K562 (cell line): ENCODE results near the gene LMNA. TPM values are rescaled to one million over a fixed set of nuclear protein-coding genes. Genes with fewer than 3 reads are reported as not detected.

Experiments
- ATAC-seq: fragments of 200-7000 bp; cut with Tn5 transposase; 3 replicates; pipeline ENCODE4 v1.9.1; 2020; ENCODE audit warnings: moderate library complexity
- BruUV-seq: library from RNA; stranded (reverse); fragments of 400-500 nt; replicated peaks from 2 replicates; lab custom pipeline; 2021; lab: Mats Ljungman, UMichigan
- CTCF ChIA-PET: fragments of 300-600 bp; formaldehyde crosslinking; extraction: SDS; loops from one replicate; lab custom pipeline; 2021; ENCODE audit warnings: low intra/inter-chr PET ratio; lab: Yijun Ruan, JAX
- POLR2A ChIA-PET: fragments of 300-600, 350-650 bp; sonication (Branson Sonifier 250); formaldehyde crosslinking; extraction: SDS; loops from one replicate; lab custom pipeline; 2021; ENCODE audit warnings: antibody characterized with exemption, inconsistent platforms; lab: Yijun Ruan, JAX
- DNase-seq, 4 experiments: peaks; one replicate each; pipeline versions ENCODE4 v3.0.0 to v3.0.0-alpha.2; 2011 to 2018; ENCODE audit warnings: low spot score in 3 of 4, mixed read lengths in 3 of 4; ENCODE audit errors: extremely low read depth in 1 of 4
- FAIRE-seq: peaks from 2 replicates; lab custom pipeline; 2011; peaks lifted over from hg19 to GRCh38; lab: Jason Lieb, UNC
- H2AFZ ChIP-seq: 2 replicates; pipeline ENCODE4 v1.6.0; 2011; ENCODE audit warnings: low read depth, low read length, control low read depth, inconsistent platforms
- H3K27ac ChIP-seq: fragments of 200-600 bp; 3 replicates; pipeline ENCODE4 v1.8.0; 2011; ENCODE audit warnings: low read depth, mild to moderate bottlenecking, control low read depth, inconsistent platforms, low read length, moderate library complexity, mixed read lengths; ENCODE audit errors: extremely low read depth
- H3K27me3 ChIP-seq, 2 experiments: fragments of 300-600 bp in 1 of 2; 2 replicates in 1 of 2; 3 replicates in 1 of 2; pipeline versions ENCODE4 v1.6.0 to v1.8.0; 2011; ENCODE audit warnings: inconsistent platforms in 2 of 2, low read length in 2 of 2, mild to moderate bottlenecking in 1 of 2, mixed read lengths in 1 of 2, moderate library complexity in 1 of 2; ENCODE audit not compliant: control insufficient read depth in 2 of 2, insufficient read depth in 2 of 2
- H3K36me3 ChIP-seq: fragments of 300-600 bp; 3 replicates; pipeline ENCODE4 v1.8.0; 2011; ENCODE audit warnings: mild to moderate bottlenecking, low read length, inconsistent platforms; ENCODE audit not compliant: control insufficient read depth, insufficient read depth
- H3K4me1 ChIP-seq, 2 experiments: fragments of 200-600 bp in 1 of 2; replicated peaks in 1 of 2; 2 replicates in 1 of 2; 3 replicates in 1 of 2; pipeline versions ENCODE4 v1.5.1 to v1.8.0; 2011; ENCODE audit warnings: inconsistent platforms in 2 of 2, low read length in 2 of 2, mild to moderate bottlenecking in 1 of 2, mixed read lengths in 1 of 2, moderate library complexity in 1 of 2; ENCODE audit not compliant: control insufficient read depth in 2 of 2, insufficient read depth in 2 of 2
- H3K4me2 ChIP-seq: 2 replicates; pipeline ENCODE4 v1.6.1; 2011; ENCODE audit warnings: low read length, control low read depth, inconsistent platforms, mixed read lengths; ENCODE audit not compliant: insufficient read depth
- H3K4me3 ChIP-seq: fragments of 200-600 bp; sonication (generic), shearing (Covaris generic); 2 replicates; pipeline ENCODE4 v1.5.1; 2016; ENCODE audit warnings: control low read depth, inconsistent platforms
- H3K79me2 ChIP-seq: fragments of 200-600 bp; 3 replicates; pipeline ENCODE4 v1.8.0; 2011; ENCODE audit warnings: low read length, inconsistent platforms; ENCODE audit not compliant: control insufficient read depth, insufficient read depth
- H3K9ac ChIP-seq, 2 experiments: 2 replicates each; pipeline versions ENCODE4 v1.6.0 to v1.6.1; 2011; ENCODE audit warnings: low read depth in 2 of 2, low read length in 2 of 2, control low read depth in 1 of 2, inconsistent platforms in 1 of 2, mild to moderate bottlenecking in 1 of 2, mixed read lengths in 1 of 2; ENCODE audit not compliant: insufficient read depth in 1 of 2
- H3K9me1 ChIP-seq: one replicate; pipeline ENCODE4 v1.6.0; 2011; ENCODE audit warnings: inconsistent platforms, mild to moderate bottlenecking, low read length, moderate library complexity; ENCODE audit not compliant: control insufficient read depth, insufficient read depth
- H3K9me3 ChIP-seq: replicated peaks from 2 replicates; pipeline ENCODE4 v1.5.1; 2011; ENCODE audit warnings: low read depth, low read length, inconsistent platforms; ENCODE audit not compliant: control insufficient read depth, insufficient read depth
- H4K20me1 ChIP-seq: replicated peaks from 2 replicates; pipeline ENCODE4 v1.6.1; 2011; ENCODE audit warnings: low read length, inconsistent platforms, mixed read lengths; ENCODE audit not compliant: control insufficient read depth, insufficient read depth
- FOXM1 ChIP-seq, 2 experiments: fragments of 450-650 bp in 1 of 2; sonication (generic) in 1 of 2; formaldehyde crosslinking in 1 of 2; IDR thresholded peaks; 2 replicates each; pipeline versions ENCODE4 v1.6.1 to v1.9.0; 2017 to 2022; ENCODE audit warnings: low read depth in 2 of 2, mild to moderate bottlenecking in 2 of 2, missing genetic modification reagents in 1 of 2, moderate library complexity in 1 of 2
- HBP1 ChIP-seq: fragments of 450-650 bp; formaldehyde crosslinking; IDR thresholded peaks from 2 replicates; pipeline ENCODE4 v1.4.0; 2022; ENCODE audit warnings: missing genetic modification characterization
- NR2C2 ChIP-seq, 2 experiments: fragments of 200-800 bp in 1 of 2; sonication (Bioruptor generic) in 1 of 2; sonication (generic) in 1 of 2; formaldehyde crosslinking in 1 of 2; IDR thresholded peaks; 2 replicates each; pipeline versions ENCODE4 v1.6.1 to v1.8.0; 2016 to 2022; ENCODE audit warnings: mild to moderate bottlenecking in 1 of 2, missing compliant biosample characterization in 1 of 2, missing genetic modification characterization in 1 of 2, missing genetic modification reagents in 1 of 2
- PPARD ChIP-seq: fragments of 250-450 bp; sonication (Bioruptor Pico); IDR thresholded peaks from 2 replicates; pipeline ENCODE4 v1.8.0; 2022; ENCODE audit warnings: inconsistent platforms, mild to moderate bottlenecking, moderate library complexity
- PTTG1 ChIP-seq: fragments of 450-650 bp; IDR thresholded peaks from 2 replicates; pipeline ENCODE4 v1.6.1; 2016; ENCODE audit warnings: low read depth, mild to moderate bottlenecking, missing genetic modification characterization, missing compliant biosample characterization
- STAT5B ChIP-seq: fragments of 250-450 bp; sonication (Bioruptor Pico); IDR thresholded peaks from 2 replicates; pipeline ENCODE4 v1.8.0; 2021; ENCODE audit warnings: mild to moderate bottlenecking, inconsistent platforms
- TFE3 ChIP-seq: fragments of 450-650 bp; formaldehyde crosslinking; IDR thresholded peaks from 2 replicates; pipeline ENCODE4 v1.4.0; 2020; ENCODE audit warnings: mild to moderate bottlenecking, mixed read lengths
- YBX1 ChIP-seq: fragments of 450-650 bp; IDR thresholded peaks from 2 replicates; pipeline ENCODE4 v1.7.1; 2016; ENCODE audit warnings: mild to moderate bottlenecking
- ZNF311 ChIP-seq: fragments of 250-450 bp; sonication (Bioruptor Pico); IDR thresholded peaks from 2 replicates; pipeline ENCODE4 v1.4.0; 2020; ENCODE audit warnings: mild to moderate bottlenecking, moderate library complexity
- ZNF780A ChIP-seq: fragments of 250-450 bp; sonication (Bioruptor Pico); IDR thresholded peaks from 2 replicates; pipeline ENCODE4 v1.5.0; 2021; ENCODE audit warnings: mild to moderate bottlenecking
- WGBS: fragments of 100-300 bp; shearing (Covaris generic); methylation state at CpG from one replicate; pipeline ENCODE4 v1.1.6; 2016; ENCODE audit warnings: low coverage, mixed read lengths; ENCODE audit not compliant: insufficient coverage; ENCODE audit errors: missing lambda C conversion rate; 5-methylcytosine and 5-hydroxymethylcytosine counted together
- in situ Hi-C: fragments of 300-500 bp; cut with MboI; formaldehyde crosslinking; loops from 4 replicates; pipeline ENCODE4 v1.15.0; 2018; ENCODE audit warnings: inconsistent platforms, mixed read lengths
- intact Hi-C: fragments of 100-400 bp; cut with micrococcal nuclease; formaldehyde crosslinking; loops from 2 replicates; pipeline ENCODE4 v1.14.2; 2022
- polyA plus RNA-seq, 8 experiments: library from polyadenylated mRNA; depleted of rRNA in 4 of 8; stranded (reverse) in 5 of 8; unstranded in 3 of 8; fragments of >200 nt; fragmentation: Nextera tagmentation in 2 of 8; fragmentation: Illumina TruSeq in 1 of 8; extraction: Ambion mirVana in 2 of 8; extraction: Trizol in 1 of 8; gene quantifications; 2 replicates each; pipeline versions ENCODE4 v1.2.1 to v1.2.3, GENCODE V29; 2011 to 2014; ENCODE audit warnings: inconsistent platforms in 1 of 8, missing spikeins in 1 of 8
- total RNA-seq, 7 experiments: library from RNA; depleted of rRNA in 6 of 7; stranded (reverse); fragments of >200 nt in 6 of 7; fragmentation: Illumina TruSeq in 2 of 7; extraction: Trizol in 2 of 7; gene quantifications; 2 replicates each; pipeline versions ENCODE4 v1.2.1 to v1.2.3, GENCODE V29; 2011 to 2021; ENCODE audit warnings: low replicate concordance in 1 of 7
- TF ChIP-seq, protein P1 (sequence below): fragments of 150-350 bp; conservative IDR thresholded peaks from 2 replicates; pipeline ENCODE4 v1.6.1; 2014; ENCODE audit warnings: low read length
- TF ChIP-seq, protein P2 (sequence below), 2 experiments: IDR thresholded peaks in 1 of 2; conservative IDR thresholded peaks in 1 of 2; 2 replicates each; pipeline ENCODE4 v1.6.1; 2016; ENCODE audit warnings: low read depth in 2 of 2, mild to moderate bottlenecking in 1 of 2, missing compliant biosample characterization in 1 of 2, missing genetic modification characterization in 1 of 2, moderate library complexity in 1 of 2

Gene LMNA
- total and polyA plus RNA-seq, 9 of the 15 experiments (the other 6 are each of a cell fraction or from before 2014, with no cell fraction given), result 1.00 to 347 (median 88.2) TPM

DNA sequence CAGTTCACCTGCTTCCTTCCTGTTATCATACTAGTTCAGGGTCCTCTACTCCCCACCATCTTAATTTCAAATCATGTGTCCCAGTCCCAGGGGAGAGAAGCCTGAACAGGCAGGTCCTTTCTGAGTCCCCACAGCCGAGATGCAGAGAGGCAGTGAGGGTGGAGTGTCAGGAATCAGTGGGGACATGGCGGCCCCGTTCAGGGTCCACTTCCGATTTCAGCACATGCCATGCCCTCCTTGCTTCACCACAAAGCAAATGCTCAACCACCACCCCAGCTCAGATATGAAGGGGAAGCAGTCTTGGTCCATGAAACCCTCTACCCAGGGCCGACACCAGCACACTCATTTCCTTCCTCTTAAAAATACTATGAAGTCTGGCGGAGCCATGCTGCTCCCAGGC lies 33.7 kb downstream of the LMNA start:
- no peak overlapping the region for H3K4me3 ChIP-seq
- no peak for TF ChIP-seq STAT5B
- no peak for TF ChIP-seq PTTG1 (tag)
- TF ChIP-seq, protein P1, sequence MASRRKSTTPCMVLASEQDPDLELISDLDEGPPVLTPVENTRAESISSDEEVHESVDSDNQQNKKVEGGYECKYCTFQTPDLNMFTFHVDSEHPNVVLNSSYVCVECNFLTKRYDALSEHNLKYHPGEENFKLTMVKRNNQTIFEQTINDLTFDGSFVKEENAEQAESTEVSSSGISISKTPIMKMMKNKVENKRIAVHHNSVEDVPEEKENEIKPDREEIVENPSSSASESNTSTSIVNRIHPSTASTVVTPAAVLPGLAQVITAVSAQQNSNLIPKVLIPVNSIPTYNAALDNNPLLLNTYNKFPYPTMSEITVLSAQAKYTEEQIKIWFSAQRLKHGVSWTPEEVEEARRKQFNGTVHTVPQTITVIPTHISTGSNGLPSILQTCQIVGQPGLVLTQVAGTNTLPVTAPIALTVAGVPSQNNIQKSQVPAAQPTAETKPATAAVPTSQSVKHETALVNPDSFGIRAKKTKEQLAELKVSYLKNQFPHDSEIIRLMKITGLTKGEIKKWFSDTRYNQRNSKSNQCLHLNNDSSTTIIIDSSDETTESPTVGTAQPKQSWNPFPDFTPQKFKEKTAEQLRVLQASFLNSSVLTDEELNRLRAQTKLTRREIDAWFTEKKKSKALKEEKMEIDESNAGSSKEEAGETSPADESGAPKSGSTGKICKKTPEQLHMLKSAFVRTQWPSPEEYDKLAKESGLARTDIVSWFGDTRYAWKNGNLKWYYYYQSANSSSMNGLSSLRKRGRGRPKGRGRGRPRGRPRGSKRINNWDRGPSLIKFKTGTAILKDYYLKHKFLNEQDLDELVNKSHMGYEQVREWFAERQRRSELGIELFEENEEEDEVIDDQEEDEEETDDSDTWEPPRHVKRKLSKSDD, result no peak
- TF ChIP-seq, protein P2, sequence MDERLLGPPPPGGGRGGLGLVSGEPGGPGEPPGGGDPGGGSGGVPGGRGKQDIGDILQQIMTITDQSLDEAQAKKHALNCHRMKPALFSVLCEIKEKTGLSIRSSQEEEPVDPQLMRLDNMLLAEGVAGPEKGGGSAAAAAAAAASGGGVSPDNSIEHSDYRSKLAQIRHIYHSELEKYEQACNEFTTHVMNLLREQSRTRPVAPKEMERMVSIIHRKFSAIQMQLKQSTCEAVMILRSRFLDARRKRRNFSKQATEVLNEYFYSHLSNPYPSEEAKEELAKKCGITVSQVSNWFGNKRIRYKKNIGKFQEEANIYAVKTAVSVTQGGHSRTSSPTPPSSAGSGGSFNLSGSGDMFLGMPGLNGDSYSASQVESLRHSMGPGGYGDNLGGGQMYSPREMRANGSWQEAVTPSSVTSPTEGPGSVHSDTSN (CRISPR knock-in tag; IDR thresholded peaks at IDR 0.05; ENCODE audit: low read depth), result no peak
- TF ChIP-seq, protein P2 (tag; conservative IDR thresholded peaks at IDR 0.05; ENCODE audit: low read depth), result no peak
- TF ChIP-seq ZNF311 (CRISPR knock-in tag), result no peak
- no peak for TF ChIP-seq NR2C2 (CRISPR knock-in tag; IDR thresholded peaks at IDR 0.05)
- TF ChIP-seq NR2C2 (tag; IDR thresholded peaks at IDR 0.05), result no peak
- no peak for TF ChIP-seq YBX1
- TF ChIP-seq FOXM1 (IDR thresholded peaks at IDR 0.05; ENCODE audit: low read depth), result no peak
- no peak for TF ChIP-seq FOXM1 (CRISPR knock-in tag; IDR thresholded peaks at IDR 0.05; ENCODE audit: low read depth)
- no peak for TF ChIP-seq PPARD
- TF ChIP-seq ZNF780A (CRISPR knock-in tag), result no peak
- no peak for TF ChIP-seq HBP1 (CRISPR knock-in tag)
- TF ChIP-seq TFE3 (CRISPR knock-in tag), result no peak

More for the DNA sequence above, 33.7 kb downstream of the LMNA start:
- Histone ChIP-seq H4K20me1 (0 out of 2 replicates have a peak, but pooled peaks cover 6% of the 10 kb centered on the region), H3K4me2 (no peak overlapping the region), H3K9me3 (no peaks in the 10 kb centered on the region), H2AFZ (peak overlapping the region; percentile 60; the same call in 1 of the 2 replicates), H3K4me1 (peaks cover 5 to 10% of the 10 kb centered on the region in 2 experiments; a peak in 4 of 5 replicates), H3K27me3 (peaks cover 3 to 8% of the 10 kb centered on the region in 2 experiments; a peak in 1 of 5 replicates), H3K27ac (no peak overlapping the region), H3K36me3 (no peaks in the 10 kb centered on the region), H3K9ac (0 out of 4 replicates have a peak overlapping the region, but pooled peaks of 1 of the 2 experiments have one; percentile 45), H3K9me1 (no peaks in the 10 kb centered on the region), H3K79me2 (no peaks in the 10 kb centered on the region)
- ATAC-seq (no peak), DNase-seq (no peak), FAIRE-seq (no peak)
- intact Hi-C loops, result loop anchor here (5.0 kb wide), 2 partner anchors 44 to 64 kb away; partner anchors contain the start of genes PMF1 and SLC25A44
- POLR2A ChIA-PET, result interaction anchor here (0.7 to 1.1 kb wide), 6 partner anchors 8 to 133 kb away, joined by 3 to 5 read pairs (median 4); no protein-coding TSS in a partner anchor
- no TSS peak for BruUV-seq
- WGBS, result 22% methylated on average over 6 of the region's 6 CpGs
- CTCF ChIA-PET, result no interaction called here
- in situ Hi-C loops, result loop anchor here (5.0 kb wide), 1 partner anchor 84 kb away; no protein-coding TSS in a partner anchor
